ENCODE measurements around the gene SIRPD.
A peak's percentile ranks its signal among the peaks of the same experiment; 100 is the strongest.

Gene SIRPD

DNA sequence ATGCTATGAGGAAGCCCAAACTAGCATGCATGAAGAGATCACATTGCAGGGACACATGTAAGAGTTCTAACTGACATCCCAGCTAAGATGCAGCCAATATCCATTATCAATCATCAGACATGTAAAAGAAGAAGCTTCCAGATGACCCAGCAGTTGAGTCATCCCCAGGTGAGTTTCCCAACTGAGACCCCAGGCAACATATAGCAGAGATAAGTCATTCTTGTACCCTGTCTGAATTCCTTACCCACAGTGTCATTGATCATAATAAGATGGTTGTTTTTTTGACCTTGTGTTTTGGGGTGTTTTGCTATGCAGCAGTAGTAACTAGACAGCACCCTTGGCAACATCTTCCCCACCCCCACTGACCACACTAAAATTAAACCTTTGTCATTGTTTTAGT, 18.9 kb downstream of the SIRPD start:
- H3K9me3 ChIP-seq (ENCODE audit: insufficient read depth, low read length), result no peaks in the 10 kb centered on the region
- H3K4me3 ChIP-seq (ENCODE audit: low read length), result no peak overlapping the region
- no peak overlapping the region for H2AFZ ChIP-seq (ENCODE audit: low read depth, low read length)
- no peaks in the 10 kb centered on the region for H3K79me2 ChIP-seq (ENCODE audit: low read length)
- no peaks in the 10 kb centered on the region for H4K20me1 ChIP-seq (ENCODE audit: insufficient read depth, low read length)
- no peaks in the 10 kb centered on the region for H3K36me3 ChIP-seq (replicated peaks; ENCODE audit: low read depth, low read length)
- no peak for TF ChIP-seq EZH2phosphoT487 (IDR thresholded peaks at IDR 0.05; ENCODE audit: low read depth)
- H3K27me3 ChIP-seq (ENCODE audit: low read depth, low read length), result no peaks in the 10 kb centered on the region
- no peak overlapping the region for H3K27ac ChIP-seq (ENCODE audit: low read length)
- peaks cover 40% of the 10 kb centered on the region for H3K4me1 ChIP-seq (ENCODE audit: low read length)
- H3K9ac ChIP-seq (ENCODE audit: low read length), result no peak overlapping the region
- H3K4me2 ChIP-seq (ENCODE audit: low read length), result peak overlapping the region; percentile 76

DNA sequence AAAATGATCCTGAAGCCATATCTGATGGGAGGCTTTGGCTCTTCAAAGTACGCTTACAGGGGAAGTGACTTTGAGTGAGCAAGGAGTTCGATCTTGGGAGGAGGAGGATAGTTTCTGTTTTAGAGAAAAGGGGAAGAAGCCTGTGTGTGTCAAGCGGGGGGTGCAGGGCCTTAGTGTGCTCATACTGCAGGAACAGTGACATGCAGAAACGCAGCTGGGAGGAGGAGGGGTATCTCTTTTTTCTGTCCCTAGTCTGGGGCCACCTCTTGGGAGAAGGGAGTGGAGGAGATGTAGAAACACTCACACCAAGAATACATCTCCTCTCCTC, 19.8 kb downstream of the SIRPD start:
- Histone ChIP-seq H3K79me2 (ENCODE audit: low read length) (no peaks in the 10 kb centered on the region), H3K36me3 (replicated peaks; ENCODE audit: low read depth, low read length) (no peaks in the 10 kb centered on the region), H4K20me1 (ENCODE audit: insufficient read depth, low read length) (no peaks in the 10 kb centered on the region), H3K4me3 (ENCODE audit: low read length) (peak overlapping the region; percentile 59), H3K27ac (ENCODE audit: low read length) (peak overlapping the region; percentile 58), H2AFZ (ENCODE audit: low read depth, low read length) (peak overlapping the region; percentile 31), H3K4me1 (ENCODE audit: low read length) (peaks cover 40% of the 10 kb centered on the region), H3K27me3 (ENCODE audit: low read depth, low read length) (no peaks in the 10 kb centered on the region), H3K4me2 (ENCODE audit: low read length) (peak overlapping the region; percentile 76), H3K9me3 (ENCODE audit: insufficient read depth, low read length) (no peaks in the 10 kb centered on the region), H3K9ac (ENCODE audit: low read length) (peak overlapping the region; percentile 57)
- TF ChIP-seq EZH2phosphoT487 (IDR thresholded peaks at IDR 0.05; ENCODE audit: low read depth), result no peak
- TF ChIP-seq, protein P1, sequence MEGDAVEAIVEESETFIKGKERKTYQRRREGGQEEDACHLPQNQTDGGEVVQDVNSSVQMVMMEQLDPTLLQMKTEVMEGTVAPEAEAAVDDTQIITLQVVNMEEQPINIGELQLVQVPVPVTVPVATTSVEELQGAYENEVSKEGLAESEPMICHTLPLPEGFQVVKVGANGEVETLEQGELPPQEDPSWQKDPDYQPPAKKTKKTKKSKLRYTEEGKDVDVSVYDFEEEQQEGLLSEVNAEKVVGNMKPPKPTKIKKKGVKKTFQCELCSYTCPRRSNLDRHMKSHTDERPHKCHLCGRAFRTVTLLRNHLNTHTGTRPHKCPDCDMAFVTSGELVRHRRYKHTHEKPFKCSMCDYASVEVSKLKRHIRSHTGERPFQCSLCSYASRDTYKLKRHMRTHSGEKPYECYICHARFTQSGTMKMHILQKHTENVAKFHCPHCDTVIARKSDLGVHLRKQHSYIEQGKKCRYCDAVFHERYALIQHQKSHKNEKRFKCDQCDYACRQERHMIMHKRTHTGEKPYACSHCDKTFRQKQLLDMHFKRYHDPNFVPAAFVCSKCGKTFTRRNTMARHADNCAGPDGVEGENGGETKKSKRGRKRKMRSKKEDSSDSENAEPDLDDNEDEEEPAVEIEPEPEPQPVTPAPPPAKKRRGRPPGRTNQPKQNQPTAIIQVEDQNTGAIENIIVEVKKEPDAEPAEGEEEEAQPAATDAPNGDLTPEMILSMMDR (IDR thresholded peaks at IDR 0.05; ENCODE audit: low read depth, low read length), result no peak

DNA sequence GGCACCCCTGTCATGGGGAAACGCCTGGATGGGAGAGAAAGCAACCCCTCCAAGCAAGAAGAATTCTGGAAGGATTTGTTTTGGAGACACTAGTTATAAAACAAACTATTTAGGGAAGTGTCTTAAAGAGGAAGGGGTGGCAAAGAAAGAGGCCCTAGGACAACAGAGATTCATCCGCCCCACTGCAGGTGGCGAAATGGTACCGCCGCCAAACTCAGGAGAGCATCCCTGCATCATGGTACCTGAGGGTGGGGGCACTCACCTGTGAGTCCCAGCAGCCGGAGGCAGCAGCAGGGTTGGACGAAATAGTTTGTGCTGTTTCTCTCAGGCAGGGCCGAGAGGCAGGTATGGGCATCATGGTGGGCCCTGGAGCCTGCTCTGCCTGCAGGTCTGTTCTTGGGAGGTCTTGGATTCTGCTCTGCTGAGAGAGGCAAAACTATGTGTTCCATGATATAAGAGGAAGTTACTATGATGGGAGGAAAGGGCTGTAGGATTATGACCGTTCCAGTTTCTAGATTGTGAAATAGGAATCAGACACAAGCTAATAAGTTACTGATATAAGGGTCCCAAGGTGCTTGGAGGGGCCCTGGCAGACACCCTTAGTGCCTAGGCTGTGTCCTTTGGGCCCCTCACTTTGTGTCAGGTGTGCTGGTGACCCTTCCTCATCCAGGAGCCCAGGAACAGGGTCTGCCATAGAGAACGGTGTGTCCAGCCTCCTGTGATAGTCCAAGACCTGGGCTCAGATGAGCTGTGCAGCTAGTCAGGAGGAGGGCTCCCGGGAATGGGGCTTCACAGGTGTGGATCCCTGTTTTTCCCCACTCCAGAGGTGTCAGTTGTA, 20.4 kb downstream of the SIRPD start:
- 0 out of 2 replicates have a peak overlapping the region, but pooled peaks have one; percentile 1 for H2AFZ ChIP-seq (ENCODE audit: low read depth, low read length)
- H3K4me1 ChIP-seq (ENCODE audit: low read length), result peaks cover 40% of the 10 kb centered on the region
- no peaks in the 10 kb centered on the region for H3K9me3 ChIP-seq (ENCODE audit: insufficient read depth, low read length)
- no peaks in the 10 kb centered on the region for H3K27me3 ChIP-seq (ENCODE audit: low read depth, low read length)
- peak overlapping the region; percentile 57 for H3K9ac ChIP-seq (ENCODE audit: low read length)
- H3K4me3 ChIP-seq (ENCODE audit: low read length), result peak overlapping the region; percentile 59
- no peaks in the 10 kb centered on the region for H4K20me1 ChIP-seq (ENCODE audit: insufficient read depth, low read length)
- H3K27ac ChIP-seq (ENCODE audit: low read length), result peak overlapping the region; percentile 58
- H3K79me2 ChIP-seq (ENCODE audit: low read length), result no peaks in the 10 kb centered on the region
- H3K4me2 ChIP-seq (ENCODE audit: low read length), result peak overlapping the region; percentile 76
- no peak for TF ChIP-seq EZH2phosphoT487 (IDR thresholded peaks at IDR 0.05; ENCODE audit: low read depth)
- TF ChIP-seq, protein P1 (IDR thresholded peaks at IDR 0.05; ENCODE audit: low read depth, low read length), result peak; percentile 36
- H3K36me3 ChIP-seq (replicated peaks; ENCODE audit: low read depth, low read length), result no peaks in the 10 kb centered on the region

DNA sequence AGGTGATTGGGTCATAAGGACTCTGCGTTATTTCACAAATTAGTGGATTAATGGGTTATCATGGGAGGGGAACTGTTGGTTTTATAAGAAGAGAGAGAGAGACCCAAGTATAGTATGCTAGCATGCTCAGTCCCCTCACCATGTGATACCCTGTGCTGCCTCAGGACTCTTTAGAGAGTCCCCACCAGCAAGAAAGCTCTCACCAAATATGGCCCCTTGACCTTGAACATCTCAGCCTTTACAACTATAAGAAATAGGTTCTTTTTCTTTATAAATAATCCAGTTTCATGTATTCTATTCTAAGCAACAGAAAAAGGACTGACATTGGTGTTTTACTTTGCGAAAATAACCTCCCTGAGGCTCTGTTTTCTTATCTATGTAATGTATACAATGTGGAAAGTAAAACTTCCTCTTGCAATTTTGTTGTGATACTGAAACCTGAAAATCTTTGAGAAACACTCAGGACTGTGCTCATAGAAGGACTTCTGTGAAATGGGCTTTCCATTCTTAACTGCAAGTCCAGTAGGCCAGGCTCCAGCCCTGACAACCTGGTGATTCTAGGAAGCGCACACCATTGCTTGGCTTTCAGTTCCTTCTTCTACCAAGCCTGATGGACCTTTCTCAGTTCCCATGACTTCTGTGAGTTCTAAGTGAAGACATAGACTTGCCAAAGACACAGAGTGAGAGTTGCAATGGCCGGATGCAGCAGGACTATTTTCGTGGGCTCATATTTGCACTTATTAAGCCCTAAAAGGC, 21.9 kb downstream of the SIRPD start:
- Histone ChIP-seq H3K4me2 (ENCODE audit: low read length) (peak overlapping the region; percentile 76), H3K4me3 (ENCODE audit: low read length) (peak overlapping the region; percentile 15), H3K27ac (ENCODE audit: low read length) (peak overlapping the region; percentile 54), H3K9ac (ENCODE audit: low read length) (peak overlapping the region; percentile 12; the same call in 1 of the 2 replicates), H3K27me3 (ENCODE audit: low read depth, low read length) (no peaks in the 10 kb centered on the region), H3K9me3 (ENCODE audit: insufficient read depth, low read length) (no peaks in the 10 kb centered on the region), H3K79me2 (ENCODE audit: low read length) (no peaks in the 10 kb centered on the region), H3K36me3 (replicated peaks; ENCODE audit: low read depth, low read length) (no peaks in the 10 kb centered on the region), H4K20me1 (ENCODE audit: insufficient read depth, low read length) (no peaks in the 10 kb centered on the region), H2AFZ (ENCODE audit: low read depth, low read length) (no peak overlapping the region), H3K4me1 (ENCODE audit: low read length) (peaks cover 40% of the 10 kb centered on the region)
- TF ChIP-seq, protein P1 (IDR thresholded peaks at IDR 0.05; ENCODE audit: low read depth, low read length), result no peak
- no peak for TF ChIP-seq EZH2phosphoT487 (IDR thresholded peaks at IDR 0.05; ENCODE audit: low read depth)
